Stimulated activated CD8-positive, alpha-beta memory T cell treated with anti-CD3 and anti-CD28 coated beads, Interleukin-12 subunit alpha, Interleukin-12 subunit beta, amount 100 ng/mL, for 4 hours (primary cell): ENCODE results near the gene ITGAL.

Source experiments
- DNase-seq: peaks from one replicate; pipeline ENCODE4 v3.0.0-alpha.2; 2020; ENCODE audit warnings: low read depth

ITGAL gene

GRCh38 chr16:30541502-30542329, 69.2 kb downstream of the ITGAL start:
- DNase-seq, result no peak

- DNase-seq, result no peak
These were observed 70.5 kb downstream of the ITGAL start for GRCh38 chr16:30543067-30543466.

GRCh38 chr16:30546115-30546514, 73.6 kb downstream of the ITGAL start:
- DNase-seq, result no peak

GRCh38 chr16:30548416-30549253, 76.1 kb downstream of the ITGAL start:
- no peak for DNase-seq

- DNase-seq, result no peak
These were observed 79.2 kb downstream of the ITGAL start for GRCh38 chr16:30551781-30552180.

- no peak for DNase-seq
These were observed 80.4 kb downstream of the ITGAL start for GRCh38 chr16:30552956-30553355.

- DNase-seq, result no peak
These were observed 80.9 kb downstream of the ITGAL start for GRCh38 chr16:30553393-30553899.

- DNase-seq, result no peak
These were observed 82.2 kb downstream of the ITGAL start for GRCh38 chr16:30554557-30555314.

GRCh38 chr16:30555315-30556124, 83.0 kb downstream of the ITGAL start:
- DNase-seq, result no peak

GRCh38 chr16:30556125-30556473, 83.6 kb downstream of the ITGAL start:
- no peak for DNase-seq

- DNase-seq, result no peak
These were observed 85.1 kb downstream of the ITGAL start for GRCh38 chr16:30557707-30557956.

- peak; percentile 94 for DNase-seq
These were observed 85.6 kb downstream of the ITGAL start, which contains the start of gene ZNF764 for GRCh38 chr16:30557957-30558788. TSS of gene ZNF764 (minus strand) at chr16:30558374. CDS start at chr16:30558182, 192 bp downstream.

GRCh38 chr16:30558789-30559377, 86.3 kb downstream of the ITGAL start:
- DNase-seq, result no peak

GRCh38 chr16:30559690-30560089, 87.1 kb downstream of the ITGAL start:
- DNase-seq, result no peak

- no peak for DNase-seq
These were observed 88.7 kb downstream of the ITGAL start for GRCh38 chr16:30561089-30561816.

- no peak for DNase-seq
These were observed 89.5 kb downstream of the ITGAL start for GRCh38 chr16:30562021-30562420.

- DNase-seq, result no peak
These were observed 93.0 kb downstream of the ITGAL start for GRCh38 chr16:30565526-30565925.

GRCh38 chr16:30565984-30566383, 93.4 kb downstream of the ITGAL start:
- DNase-seq, result no peak

GRCh38 chr16:30566531-30566930, 94.0 kb downstream of the ITGAL start:
- no peak for DNase-seq
